Kidney epithelial cell (primary cell): Measurements from ENCODE around the gene NTNG1. TPM values are rescaled to one million over a fixed set of nuclear protein-coding genes. Genes with fewer than 3 reads are reported as not detected.

Experiments
- DNase-seq: peaks from one replicate; pipeline ENCODE4 v3.0.0-alpha.2; 2010; ENCODE audit warnings: low read depth
- H3K27me3 ChIP-seq: 2 replicates; pipeline ENCODE4 v1.6.0; 2011; ENCODE audit warnings: low read length; ENCODE audit not compliant: control insufficient read depth, insufficient read depth
- H3K36me3 ChIP-seq: 2 replicates; pipeline ENCODE4 v1.5.1; 2011; ENCODE audit warnings: low read length; ENCODE audit not compliant: control insufficient read depth, insufficient read depth
- H3K4me3 ChIP-seq: 2 replicates; pipeline ENCODE4 v1.5.1; 2011; ENCODE audit warnings: low read depth, mild to moderate bottlenecking, control low read depth, low read length
- total RNA-seq: library from RNA; depleted of rRNA; stranded (reverse); fragments of >200 nt; gene quantifications from 2 replicates; pipeline ENCODE4 v1.2.3, GENCODE V29; 2015
- TF ChIP-seq, protein P1 (sequence below): IDR thresholded peaks from 2 replicates; pipeline ENCODE4 v1.5.1; 2011; ENCODE audit warnings: mild to moderate bottlenecking, moderate library complexity, low read length, control low read depth, inconsistent platforms; ENCODE audit not compliant: insufficient read depth, poor library complexity, severe bottlenecking

Gene NTNG1
- total RNA-seq, 1 donor from 2014 or later: 3.7 TPM

- TF ChIP-seq, protein P1, sequence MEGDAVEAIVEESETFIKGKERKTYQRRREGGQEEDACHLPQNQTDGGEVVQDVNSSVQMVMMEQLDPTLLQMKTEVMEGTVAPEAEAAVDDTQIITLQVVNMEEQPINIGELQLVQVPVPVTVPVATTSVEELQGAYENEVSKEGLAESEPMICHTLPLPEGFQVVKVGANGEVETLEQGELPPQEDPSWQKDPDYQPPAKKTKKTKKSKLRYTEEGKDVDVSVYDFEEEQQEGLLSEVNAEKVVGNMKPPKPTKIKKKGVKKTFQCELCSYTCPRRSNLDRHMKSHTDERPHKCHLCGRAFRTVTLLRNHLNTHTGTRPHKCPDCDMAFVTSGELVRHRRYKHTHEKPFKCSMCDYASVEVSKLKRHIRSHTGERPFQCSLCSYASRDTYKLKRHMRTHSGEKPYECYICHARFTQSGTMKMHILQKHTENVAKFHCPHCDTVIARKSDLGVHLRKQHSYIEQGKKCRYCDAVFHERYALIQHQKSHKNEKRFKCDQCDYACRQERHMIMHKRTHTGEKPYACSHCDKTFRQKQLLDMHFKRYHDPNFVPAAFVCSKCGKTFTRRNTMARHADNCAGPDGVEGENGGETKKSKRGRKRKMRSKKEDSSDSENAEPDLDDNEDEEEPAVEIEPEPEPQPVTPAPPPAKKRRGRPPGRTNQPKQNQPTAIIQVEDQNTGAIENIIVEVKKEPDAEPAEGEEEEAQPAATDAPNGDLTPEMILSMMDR: no peak
- H3K36me3 ChIP-seq: no peaks in the 10 kb centered on the region
- DNase-seq: no peak
- H3K27me3 ChIP-seq: no peaks in the 10 kb centered on the region
- no peak overlapping the region for H3K4me3 ChIP-seq
Observed at GRCh38 chr1:107124694-107125093, 16.1 kb upstream of the NTNG1 start.

DNA sequence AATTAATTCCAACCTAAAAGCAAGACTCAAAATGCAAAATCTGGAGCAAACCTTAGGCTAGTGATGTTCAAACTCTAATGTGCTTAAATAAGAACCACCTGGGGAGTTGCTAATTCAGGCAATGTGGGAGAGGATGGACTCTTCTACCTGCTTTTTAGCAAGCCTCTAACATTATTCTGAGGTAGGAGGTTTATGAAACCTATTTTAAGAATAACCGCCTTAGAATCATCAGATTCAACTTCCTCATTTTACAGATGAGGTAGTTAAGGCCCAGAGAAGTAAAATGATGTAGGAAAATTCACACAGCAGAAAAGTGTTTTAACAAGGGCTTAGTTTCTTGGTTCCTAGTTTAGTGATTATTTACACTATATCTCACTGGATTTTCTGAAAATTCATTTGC is 8.6 kb upstream of the NTNG1 start:
- Histone ChIP-seq H3K36me3 (no peaks in the 10 kb centered on the region), H3K4me3 (no peak overlapping the region)

GRCh38 chr1:107132780-107133179 is 8.1 kb upstream of the NTNG1 start:
- Histone ChIP-seq H3K36me3 (no peaks in the 10 kb centered on the region), H3K27me3 (no peaks in the 10 kb centered on the region), H3K4me3 (no peak overlapping the region)
- DNase-seq: no peak
- TF ChIP-seq, protein P1: no peak

More for the DNA sequence above, 8.6 kb upstream of the NTNG1 start:
- no peaks in the 10 kb centered on the region for H3K27me3 ChIP-seq
- TF ChIP-seq, protein P1: no peak
- DNase-seq: no peak

- H3K36me3 ChIP-seq: no peaks in the 10 kb centered on the region
- H3K27me3 ChIP-seq: no peaks in the 10 kb centered on the region
- TF ChIP-seq, protein P1: no peak
- H3K4me3 ChIP-seq: no peak overlapping the region
- DNase-seq: no peak
Observed at GRCh38 chr1:107135463-107135862, 5.4 kb upstream of the NTNG1 start.

DNA sequence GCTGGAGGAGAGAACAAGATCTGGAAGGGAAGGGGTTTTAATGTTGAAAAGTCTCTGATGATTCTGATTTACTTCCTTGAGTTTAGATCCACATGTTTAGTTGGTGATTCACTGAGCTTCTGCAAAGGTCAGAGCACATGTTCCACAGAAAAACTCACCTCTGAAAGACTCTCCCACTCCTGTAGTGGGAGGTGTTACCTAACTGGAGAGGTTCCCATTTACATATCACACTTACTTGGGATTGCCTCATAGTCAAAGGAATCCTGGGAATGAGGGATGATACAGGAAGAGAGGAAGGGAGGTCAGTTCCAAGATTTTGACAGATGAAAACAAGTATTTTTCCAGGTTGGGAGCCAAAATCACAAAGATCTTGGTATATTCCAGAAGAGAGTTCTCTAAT is 2.7 kb upstream of the NTNG1 start:
- H3K36me3 ChIP-seq: no peaks in the 10 kb centered on the region
- no peak overlapping the region for H3K4me3 ChIP-seq
- DNase-seq: peak; percentile 67
- TF ChIP-seq, protein P1: no peak
- H3K27me3 ChIP-seq: no peaks in the 10 kb centered on the region

DNA sequence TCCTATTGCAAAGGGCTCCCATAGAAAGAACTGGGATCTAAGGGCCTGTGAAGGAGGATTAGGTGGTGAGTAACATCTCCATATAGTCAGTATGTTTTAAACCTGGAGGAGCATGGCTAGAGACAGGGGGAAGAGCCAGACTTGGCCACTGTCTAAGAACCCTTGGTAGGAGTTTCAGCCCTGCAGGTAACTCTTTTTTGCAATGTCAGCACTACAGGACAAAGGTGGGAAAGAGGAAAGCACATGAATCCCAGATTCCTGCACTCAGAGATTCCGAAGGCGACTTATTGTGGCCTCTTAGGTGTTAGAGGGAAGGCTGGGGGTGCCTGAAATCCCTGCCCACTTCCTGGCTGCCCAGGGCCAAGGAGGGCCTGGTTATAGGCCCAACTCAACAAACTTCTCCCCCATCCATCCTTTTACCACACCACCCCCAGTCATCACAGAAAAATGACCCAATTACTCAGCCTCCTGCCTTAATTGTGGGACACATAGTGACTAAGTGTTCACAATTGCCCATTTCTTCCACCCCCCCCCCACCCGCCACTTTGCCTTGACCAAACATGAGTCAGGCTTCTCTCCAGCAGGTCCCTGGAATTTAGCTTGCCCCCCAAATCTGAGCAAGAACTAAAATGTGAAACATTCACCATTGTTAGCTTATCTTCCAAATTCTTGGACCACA is 1.9 kb upstream of the NTNG1 start:
- Histone ChIP-seq H3K27me3 (no peaks in the 10 kb centered on the region), H3K36me3 (no peaks in the 10 kb centered on the region), H3K4me3 (no peak overlapping the region)
- TF ChIP-seq, protein P1: no peak
- DNase-seq: peak; percentile 69
